Middle frontal gyrus (tissue), 1 donor: ENCODE results near the gene DNAJC6.

ENCODE experiments used
- DNase-seq: peaks from one replicate; pipeline ENCODE4 v3.0.0-alpha.2; 2015; ENCODE audit warnings: low spot score; ENCODE audit errors: extremely low spot score

DNAJC6 gene

DNA sequence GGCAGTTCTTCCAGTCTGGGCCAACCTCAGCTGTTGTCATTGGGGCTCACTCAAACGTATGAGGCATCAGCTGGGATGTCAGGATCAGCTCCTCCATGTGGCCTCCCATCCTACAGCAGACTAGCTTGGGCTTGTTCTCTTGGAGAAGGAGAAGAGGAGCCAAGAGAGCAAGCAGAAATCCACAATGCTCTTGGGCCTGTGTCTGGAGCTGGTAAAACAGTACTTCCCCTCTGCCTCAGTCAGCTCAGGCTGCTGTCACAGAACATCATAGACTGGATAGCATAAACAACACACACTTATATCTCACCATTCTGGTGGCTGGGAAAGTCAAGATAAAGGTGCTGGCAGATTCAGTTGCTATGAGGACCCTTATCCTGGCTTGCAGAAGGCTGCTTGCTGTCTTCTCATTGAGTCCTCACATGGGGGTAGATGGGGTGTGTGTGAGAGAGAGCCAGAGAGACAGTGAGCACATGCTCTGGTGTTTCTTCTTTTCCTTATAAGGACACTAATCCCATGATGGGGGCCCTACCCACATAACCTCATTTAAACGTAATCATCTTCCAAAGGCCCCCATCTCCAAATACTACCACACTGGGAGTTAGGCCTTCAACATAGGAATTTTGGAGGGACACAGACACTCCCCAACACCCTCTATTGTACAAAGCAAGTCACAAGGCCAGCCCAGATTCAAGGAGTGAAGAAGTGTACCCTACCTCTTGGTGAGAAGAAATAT, 16.3 kb upstream of the DNAJC6 start:
- DNase-seq, result no peak

- DNase-seq, result no peak
Measured at GRCh38 chr1:65297706-65298105, 11.6 kb upstream of the DNAJC6 start.

DNA sequence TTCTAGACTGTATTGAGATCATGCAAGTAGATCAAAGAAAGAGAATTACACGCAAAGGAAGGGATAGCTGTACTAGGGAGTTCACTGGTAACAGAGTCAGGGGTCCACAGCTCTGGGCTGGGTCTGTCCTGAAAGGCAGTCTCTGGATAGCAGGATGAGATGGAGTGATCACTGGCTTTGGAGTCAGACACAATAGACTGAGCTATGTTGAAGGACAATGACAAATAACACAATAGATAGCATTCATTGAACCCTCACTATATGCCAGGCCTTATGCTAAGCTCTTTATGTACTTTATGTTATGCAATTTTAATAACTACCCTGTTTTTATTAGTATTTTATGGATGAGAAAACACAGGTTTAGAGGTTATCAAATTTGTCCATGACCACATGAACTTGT, 10.0 kb upstream of the DNAJC6 start:
- no peak for DNase-seq

DNA sequence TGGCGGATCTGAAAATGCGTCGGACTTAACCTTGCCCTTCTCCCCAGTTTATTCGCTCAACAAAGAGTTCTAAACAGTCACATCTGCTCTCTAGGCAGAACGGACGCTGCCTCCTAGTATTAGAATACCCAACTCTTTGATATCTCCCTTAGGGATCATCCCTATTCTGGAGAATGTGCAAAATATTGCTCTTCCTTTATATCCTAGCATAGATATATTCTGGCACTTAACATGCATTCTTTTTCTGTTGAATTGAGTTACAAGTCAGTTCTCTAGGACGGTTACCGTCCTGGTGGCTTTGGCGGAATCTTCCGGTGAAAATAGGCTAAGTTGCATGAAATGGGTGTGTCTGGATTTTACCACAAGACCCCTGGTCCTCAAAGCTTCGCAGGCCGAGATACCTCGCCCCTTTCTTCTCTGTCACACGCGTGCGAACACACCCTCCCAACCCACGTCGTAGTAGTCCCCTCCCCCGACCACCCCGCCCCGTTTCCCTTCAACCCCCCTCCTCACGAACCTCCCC, 501 bp upstream of the DNAJC6 start:
- DNase-seq, result no peak

DNA sequence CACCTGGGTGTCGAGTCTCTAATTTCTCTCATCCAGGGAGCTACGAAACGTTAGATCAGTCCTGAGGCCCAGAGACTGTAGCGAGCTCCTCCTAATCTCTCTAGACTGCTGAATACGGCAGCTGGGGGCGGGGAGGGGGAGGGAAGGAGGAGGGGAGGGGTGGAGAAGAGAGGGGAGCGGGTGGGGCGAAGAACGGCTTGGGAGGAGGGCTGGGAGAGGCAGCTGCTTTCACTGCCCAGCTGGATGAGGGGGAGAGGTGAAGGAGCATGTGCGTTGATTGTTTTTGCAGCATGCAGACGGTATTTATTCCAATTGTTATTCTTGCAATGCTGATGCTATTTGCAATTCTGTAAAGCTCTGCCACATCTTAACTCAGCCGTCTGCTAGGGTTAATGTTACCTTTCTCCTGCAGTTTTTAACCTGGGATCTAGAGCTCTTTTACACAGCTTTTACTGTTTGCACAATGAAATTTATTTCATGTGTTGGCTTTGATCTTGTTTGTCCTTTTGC, 790 bp downstream of the DNAJC6 start:
- DNase-seq, result no peak

DNA sequence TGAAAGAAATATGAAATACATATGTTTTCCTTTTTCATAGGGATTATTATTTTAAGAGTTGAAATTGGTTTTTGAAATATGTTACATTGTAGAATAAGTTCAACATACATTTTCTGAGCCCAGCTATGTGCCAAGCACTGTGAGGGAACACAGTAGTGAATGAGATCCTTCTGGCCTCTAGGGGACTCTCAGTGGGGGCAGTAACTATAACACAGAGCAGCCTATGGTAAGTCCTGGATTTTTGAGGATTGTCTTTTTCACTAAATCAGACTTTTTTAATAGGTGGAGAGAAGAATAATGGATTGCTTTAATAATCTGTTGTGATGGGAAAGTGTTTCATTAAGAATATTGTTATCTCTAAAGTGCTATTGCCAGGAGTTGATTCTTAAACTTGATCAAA, 2.4 kb downstream of the DNAJC6 start:
- no peak for DNase-seq

DNA sequence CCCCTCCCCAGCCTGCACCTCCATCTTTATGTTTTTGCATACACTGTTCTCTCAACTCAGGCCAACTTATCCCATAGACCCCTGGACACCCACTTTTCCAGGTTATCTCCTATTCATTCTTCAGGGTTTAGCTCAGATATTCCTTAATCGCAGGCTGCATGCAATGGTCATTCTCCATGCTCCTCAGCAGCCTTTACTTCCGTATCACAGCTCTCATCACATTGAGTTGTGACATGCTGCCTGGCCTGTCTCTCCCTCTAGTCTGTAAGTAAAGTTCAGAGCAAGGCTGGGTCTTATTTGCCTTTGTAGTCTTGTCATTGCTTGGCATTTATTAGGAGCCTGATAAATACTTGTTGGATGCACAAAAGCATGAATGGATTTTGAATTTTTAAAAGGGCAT, 6.9 kb downstream of the DNAJC6 start:
- no peak for DNase-seq

- no peak for DNase-seq
Measured at GRCh38 chr1:65317866-65318653, 8.7 kb downstream of the DNAJC6 start.

GRCh38 chr1:65319141-65319540, 9.8 kb downstream of the DNAJC6 start:
- DNase-seq, result no peak

DNA sequence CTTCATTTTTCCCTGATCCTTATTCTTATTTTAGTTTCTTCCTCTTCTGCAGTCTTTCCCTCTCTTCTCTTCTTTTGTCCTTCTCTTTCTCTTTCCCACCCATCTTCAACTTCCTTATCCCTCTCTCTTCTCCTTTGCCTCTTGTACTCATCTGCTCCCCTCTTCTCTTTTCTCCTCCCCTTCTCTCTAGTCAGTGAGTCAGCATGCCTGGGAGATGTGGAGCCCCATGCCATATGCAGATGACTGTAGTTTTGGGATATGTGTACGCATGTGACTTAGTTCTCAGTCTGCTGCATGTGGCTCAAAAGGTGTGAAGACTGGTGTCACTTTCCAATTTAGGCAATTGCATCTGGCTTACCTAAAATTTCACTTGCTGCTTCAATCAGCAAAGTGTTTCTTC, 10.4 kb downstream of the DNAJC6 start:
- no peak for DNase-seq

DNA sequence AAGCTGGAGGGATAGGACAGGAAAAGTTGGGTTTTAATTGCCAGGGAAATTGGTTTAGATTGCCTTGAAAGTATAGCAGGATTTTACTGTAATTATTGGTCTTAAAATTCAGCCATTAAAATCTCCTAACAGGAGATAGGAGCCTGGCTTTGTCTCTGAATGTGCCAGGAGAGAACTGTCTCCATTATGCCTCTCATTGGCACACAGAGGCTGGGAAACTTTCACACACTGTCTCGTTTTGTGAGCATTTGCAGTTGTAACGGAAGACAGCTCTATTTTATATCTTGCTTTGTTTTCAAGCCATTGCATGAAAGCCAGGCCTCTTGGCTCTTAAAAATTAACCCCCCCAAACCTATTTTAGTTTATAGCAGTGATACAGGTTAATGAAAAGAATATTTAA, 12.5 kb downstream of the DNAJC6 start:
- no peak for DNase-seq

- no peak for DNase-seq
Measured at GRCh38 chr1:65323246-65323645, 13.9 kb downstream of the DNAJC6 start.

DNA sequence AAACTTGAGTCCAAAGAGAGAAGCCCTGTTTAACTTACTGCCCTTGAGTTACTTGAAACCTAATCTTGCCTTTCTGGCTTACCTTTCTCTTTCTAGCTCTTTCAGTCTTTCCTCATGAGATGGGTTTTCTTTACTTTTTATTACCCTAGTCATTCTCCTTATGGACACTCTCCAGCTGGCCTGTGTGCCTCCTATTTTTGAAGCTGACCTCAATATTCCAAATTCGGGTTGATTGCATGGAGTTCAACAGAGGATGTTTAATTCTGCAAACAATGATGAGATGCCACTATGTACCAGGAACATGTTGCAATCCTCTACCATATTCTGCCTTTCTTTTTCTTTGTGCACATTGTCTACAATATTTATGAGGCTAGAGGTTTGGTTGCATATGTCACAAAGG, 20.7 kb downstream of the DNAJC6 start:
- no peak for DNase-seq

DNA sequence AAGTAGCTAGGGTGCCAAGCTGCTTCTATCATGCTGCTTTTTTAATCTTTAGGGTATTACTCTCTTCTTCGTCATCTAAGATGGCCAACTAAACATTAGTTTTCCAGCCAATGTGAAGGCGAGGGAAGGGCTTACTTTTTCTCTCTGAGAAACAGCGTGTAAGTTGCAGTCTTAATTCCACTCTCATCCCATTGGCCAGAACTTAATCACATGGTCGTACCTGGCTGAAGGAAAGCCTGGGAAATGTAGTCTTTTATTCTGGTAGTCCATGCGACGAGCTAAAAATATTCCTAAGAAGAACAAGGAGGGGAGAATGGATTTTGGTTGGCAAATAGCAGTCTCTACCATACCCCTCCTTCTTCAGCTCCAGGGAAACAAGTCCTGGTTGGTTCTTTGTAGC, 21.5 kb downstream of the DNAJC6 start:
- DNase-seq, result no peak

GRCh38 chr1:65332821-65333220, 23.5 kb downstream of the DNAJC6 start:
- DNase-seq, result peak; percentile 39

DNA sequence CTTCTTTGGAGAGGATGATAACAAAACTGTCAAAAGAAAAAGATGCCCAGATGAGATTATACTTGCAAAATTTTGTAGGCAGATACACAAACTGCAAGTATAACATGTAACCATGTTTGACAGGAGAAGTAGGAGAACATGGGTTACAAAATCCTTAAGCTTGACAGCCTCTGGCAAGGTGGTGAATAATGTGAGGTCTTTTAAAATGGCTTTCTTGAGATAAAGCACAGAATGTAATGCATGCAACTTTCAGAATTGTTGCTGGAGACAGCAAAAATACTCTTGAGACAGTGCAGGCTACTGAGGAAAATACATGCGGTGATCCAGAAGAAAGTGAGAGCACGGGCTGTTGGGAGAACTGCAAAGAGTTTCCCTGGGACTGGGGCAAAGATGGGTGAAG, 24.7 kb downstream of the DNAJC6 start:
- no peak for DNase-seq

- DNase-seq, result no peak
Measured at GRCh38 chr1:65339866-65340468, 30.6 kb downstream of the DNAJC6 start.

DNA sequence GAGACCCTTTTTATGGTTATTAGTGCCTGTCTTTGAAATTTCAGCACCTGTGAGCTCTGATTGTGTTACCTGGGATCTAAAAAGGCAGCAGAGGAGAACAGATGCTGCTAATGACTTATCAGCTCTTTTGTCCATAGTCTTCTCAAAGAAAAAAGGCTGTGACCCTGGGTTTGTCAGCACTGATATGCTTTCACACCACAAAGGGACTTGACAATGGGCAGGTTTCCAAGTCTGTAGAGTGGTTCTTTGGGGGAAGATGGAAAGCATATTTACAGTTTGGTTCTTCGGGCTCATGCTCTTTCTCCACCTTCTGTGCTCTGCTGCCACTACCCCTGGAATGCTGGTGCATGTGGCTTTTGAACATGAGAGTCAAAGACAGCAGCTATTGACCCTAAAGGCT, 32.0 kb downstream of the DNAJC6 start:
- DNase-seq, result no peak

GRCh38 chr1:65343286-65343685, 33.9 kb downstream of the DNAJC6 start:
- no peak for DNase-seq

- DNase-seq, result no peak
Measured at GRCh38 chr1:65344171-65344814, 35.0 kb downstream of the DNAJC6 start.

DNA sequence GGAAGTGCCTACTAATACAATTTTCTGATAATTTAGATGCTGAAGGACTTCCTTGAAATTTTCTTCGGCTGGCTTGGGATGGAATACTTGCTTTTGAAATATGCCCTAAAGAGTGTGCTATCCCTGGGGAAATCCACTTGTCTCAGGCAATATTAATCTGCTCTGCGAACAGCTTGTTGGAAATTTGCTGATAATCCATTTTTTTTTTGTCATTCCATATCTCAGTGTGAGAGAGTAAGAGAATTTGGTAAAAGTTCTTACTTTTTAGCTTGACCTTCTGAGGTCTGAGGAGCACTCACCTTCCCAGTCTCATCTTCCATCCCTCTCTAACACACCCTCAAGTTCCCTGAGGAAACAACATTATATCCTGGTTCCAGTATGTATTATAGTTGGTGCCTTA, 36.8 kb downstream of the DNAJC6 start:
- DNase-seq, result no peak
